HL-60/S4 treated with phorbol 12-myristate 13-acetate at 8.2 ng/mL for 4 days and 3 days (cell line): ENCODE data around the gene DPP9.

Experiments used
- in situ Hi-C: fragments of 300-500 bp; cut with MboI; formaldehyde crosslinking; loops from 2 replicates; pipeline ENCODE4 v1.15.0; 2022; ENCODE audit warnings: low sequenced_read_pairs

The DPP9 gene

DNA sequence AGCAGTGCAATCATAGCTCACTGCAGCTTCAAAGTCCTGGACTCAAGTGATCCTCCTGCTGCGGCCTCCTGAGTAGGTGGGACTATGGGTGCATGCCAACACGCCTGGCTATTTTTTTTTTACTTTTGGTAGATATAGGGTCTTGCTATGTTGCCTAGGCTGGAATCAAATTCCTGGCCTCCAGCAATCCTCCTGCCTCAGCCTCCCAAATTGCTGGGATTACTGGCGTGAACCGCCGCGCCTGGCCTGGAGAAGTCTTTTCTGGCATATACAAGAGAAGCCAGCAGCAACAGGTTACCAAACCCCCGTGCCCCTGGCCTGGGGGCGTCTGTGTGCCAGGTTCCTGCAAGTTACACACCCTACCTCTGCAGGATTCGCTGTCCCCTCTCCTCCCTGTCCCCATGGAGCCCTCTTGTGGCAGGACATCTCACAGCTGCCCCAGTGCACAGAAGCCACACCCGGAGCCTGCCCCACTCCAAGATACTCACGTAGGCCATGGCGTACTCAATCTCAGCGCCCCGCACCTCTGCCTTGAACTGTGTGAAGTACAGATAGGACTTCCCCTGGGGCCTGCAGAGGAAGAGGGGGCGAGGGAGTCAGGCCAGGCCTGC is 63.4 kb downstream of the DPP9 start:
- in situ Hi-C loops = no loop called here

DNA sequence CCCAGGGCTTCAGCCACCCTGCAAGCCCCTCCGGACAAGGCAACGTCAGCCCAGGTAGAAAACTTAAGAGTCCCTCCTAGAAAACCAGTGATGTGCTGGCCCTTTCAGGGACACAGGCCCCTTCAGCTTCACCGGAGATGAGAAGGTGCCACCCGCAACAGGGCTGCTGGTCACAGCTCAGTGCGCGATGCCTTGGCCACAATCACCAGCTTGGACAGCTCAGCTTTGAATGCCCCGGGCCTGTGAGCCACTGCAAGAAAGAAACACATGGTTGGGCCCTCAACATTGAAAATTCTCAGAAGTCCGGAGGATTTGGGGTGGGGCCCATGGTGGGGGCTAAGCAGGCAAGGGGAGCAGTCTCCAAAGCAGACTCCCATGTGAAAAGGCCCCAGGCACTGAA is 65.8 kb downstream of the DPP9 start:
- in situ Hi-C loops = no loop called here

DNA sequence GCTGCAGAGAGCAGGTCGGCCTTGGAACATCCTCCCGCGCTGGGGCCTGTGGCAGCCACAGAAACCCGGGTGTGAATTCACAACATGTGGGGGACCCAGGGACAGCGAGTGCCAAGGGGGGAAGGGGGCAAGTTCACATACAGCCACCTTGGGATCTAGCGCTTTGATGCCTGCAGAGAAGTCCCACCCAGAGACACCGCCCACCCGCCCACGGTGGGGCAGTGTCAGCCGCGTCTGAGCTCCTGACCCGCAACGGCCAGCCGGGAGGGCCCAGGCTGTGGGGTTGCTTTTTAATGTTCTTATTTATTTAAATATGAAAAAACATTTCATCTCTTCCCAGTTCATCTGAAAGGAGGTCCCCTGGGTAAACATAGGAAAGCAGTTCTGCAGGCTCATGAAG is 66.4 kb downstream of the DPP9 start:
- in situ Hi-C loops = no loop called here

DNA sequence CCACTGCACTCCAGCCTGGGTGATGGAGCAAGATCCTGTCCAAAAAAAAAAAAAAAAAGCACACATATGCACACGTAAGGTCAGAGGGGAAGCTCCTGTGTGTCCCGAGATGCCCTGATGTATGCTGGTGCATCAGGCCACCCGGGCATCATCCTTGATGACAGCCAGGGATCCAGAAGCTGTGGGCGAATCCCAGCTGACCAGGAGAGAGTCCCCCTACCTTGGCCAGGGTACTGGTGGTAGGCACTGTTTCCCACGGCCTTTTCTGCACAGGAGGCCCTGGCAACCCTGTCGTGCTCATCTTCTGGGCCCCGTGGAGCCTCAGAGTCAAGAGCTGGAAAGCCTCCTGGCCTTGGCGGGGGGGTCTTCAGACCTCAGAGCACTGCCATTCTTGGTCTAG is 67.5 kb downstream of the DPP9 start:
- in situ Hi-C loops = no loop called here

DNA sequence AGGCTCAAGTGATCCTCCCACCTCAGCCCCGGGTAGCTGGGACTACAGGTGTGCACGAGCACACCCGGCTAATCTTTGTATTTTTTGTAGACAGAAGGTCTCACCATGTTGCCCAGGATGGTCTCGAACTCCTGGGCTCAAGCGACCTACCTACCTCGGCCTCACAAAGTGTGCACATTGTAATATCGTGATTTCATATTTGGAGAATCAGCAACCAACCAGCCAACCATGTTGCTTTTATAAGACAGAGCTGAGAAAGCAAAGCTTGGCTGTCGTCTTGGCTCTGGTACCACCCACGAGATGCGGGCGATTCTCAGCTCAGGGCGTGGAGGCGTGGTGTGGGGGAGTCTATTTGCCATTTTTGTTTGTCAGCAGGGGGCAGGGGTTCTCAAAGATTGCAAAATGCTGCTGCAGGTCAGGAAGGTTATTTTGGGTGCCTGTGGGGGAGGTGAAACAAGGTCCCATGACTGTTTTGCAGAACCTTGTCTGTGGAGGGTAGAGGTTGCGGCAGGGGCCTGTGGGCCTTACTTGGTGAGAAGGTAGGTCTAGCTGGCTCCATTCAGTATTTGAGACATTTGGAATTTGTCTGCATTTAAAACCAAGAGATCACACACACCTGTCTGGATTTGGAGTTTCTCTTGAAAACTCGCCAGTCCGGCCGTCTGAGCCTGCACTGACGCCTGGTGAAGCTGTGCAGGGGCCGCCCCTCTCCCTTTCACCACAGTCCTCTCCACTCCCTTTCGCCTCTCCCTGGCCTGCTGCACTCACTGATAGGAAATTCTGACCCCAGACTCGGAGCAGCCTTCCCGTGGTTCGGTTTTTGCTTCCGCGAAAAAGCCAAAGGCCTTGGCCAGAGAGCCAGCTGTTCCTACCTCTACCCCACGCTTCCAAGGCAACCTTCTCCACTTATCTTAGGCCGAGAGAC is 68.9 kb downstream of the DPP9 start:
- in situ Hi-C loops = no loop called here

DNA sequence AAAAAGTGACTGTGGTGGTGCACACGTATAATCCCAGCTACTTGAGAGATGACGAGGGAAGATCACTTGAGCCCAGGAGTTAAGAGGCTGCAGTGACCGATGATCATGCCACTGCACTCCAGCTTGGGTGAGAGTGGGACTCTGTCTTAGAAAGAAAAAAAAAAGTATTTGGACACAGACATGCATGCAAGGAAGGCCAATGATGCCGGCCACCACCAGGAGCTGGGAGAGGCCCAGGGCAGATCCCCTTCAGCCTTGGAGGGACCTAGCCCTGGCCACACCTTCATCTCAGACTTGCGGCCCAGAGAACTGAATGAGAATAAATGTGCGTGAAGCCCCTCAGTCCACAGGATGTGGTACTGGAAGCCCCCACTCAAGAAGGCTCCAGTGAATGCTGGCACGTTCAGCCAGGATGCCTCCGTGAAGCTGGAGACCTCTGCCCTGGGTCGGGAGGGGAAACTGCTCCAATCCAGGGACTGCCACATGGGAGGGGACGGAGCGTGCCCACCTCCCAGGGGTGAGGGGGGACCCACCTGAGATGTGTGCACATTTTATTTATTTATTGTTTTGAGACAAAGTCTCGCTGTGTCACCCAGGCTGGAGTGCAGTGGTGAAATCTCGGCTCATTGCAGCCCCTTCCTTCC is 69.7 kb downstream of the DPP9 start:
- in situ Hi-C loops = no loop called here

DNA sequence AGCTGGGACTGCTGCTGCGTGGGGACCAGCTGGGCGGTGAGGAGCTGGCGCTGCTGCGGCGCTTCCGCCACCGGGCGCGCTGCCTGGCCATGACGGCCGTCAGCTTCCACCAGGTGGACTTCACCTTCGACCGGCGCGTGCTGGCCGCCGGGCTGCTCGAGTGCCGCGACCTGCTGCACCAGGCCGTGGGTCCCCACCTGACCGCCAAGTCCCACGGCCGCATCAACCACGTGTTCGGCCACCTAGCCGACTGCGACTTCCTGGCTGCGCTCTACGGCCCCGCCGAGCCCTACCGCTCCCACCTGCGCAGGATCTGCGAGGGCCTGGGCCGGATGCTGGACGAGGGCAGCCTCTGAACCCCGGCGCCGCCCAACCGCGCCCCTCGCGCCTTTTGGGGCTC is 71.6 kb downstream of the DPP9 start:
- in situ Hi-C loops = no loop called here

DNA sequence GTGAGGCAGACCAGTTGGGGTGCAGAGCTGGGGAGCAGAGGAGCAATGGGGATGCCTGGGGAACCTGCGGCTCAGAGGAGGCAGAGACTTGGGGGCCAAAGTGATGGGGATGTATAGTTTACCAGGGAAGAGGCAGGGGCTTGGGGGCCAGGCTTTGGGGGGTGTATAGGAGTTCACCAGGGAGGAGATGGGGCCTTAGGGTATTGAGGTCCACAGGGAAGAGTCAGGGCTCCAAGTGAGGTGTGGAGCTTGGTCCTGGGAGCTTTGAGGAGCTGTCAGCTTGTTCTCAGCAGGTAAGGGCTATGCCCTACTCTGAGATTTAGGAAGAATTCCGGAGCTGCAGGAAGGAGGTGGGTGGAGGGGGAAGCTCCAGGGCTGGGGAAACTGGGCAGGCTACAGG is 73.5 kb downstream of the DPP9 start:
- in situ Hi-C loops = no loop called here

DNA sequence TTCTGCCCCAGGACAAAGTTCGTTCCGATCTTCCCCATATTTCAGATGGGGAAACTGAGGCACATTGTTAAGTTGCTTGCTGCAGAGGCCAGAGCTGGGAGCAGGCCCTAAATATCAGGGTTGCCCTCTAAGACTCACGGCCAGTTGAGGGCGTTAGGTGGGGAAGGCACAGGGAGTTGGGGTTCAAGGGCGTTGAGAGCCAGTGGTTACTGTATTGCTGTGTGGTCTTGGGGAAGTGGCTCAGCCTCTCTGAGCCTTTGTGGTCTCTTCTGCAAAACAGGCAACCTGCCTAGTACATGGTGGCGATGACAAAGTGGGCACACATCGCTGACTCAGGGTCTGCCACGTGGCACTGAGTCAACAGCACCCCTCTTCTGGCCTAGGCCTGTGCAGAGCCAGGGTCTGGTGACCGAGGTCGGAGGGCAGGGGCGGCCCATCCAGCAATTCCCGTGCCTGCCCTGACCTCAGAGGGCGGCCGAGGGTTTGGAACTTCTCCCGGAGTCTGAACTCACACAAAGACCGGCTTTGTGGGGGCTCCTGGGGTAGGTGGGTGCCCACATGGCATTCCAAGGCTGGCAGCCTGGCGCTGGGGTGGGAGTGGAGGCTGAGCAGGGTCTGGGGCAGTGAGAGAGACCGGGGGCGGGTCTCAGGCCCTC is 74.1 kb downstream of the DPP9 start:
- in situ Hi-C loops = no loop called here

DNA sequence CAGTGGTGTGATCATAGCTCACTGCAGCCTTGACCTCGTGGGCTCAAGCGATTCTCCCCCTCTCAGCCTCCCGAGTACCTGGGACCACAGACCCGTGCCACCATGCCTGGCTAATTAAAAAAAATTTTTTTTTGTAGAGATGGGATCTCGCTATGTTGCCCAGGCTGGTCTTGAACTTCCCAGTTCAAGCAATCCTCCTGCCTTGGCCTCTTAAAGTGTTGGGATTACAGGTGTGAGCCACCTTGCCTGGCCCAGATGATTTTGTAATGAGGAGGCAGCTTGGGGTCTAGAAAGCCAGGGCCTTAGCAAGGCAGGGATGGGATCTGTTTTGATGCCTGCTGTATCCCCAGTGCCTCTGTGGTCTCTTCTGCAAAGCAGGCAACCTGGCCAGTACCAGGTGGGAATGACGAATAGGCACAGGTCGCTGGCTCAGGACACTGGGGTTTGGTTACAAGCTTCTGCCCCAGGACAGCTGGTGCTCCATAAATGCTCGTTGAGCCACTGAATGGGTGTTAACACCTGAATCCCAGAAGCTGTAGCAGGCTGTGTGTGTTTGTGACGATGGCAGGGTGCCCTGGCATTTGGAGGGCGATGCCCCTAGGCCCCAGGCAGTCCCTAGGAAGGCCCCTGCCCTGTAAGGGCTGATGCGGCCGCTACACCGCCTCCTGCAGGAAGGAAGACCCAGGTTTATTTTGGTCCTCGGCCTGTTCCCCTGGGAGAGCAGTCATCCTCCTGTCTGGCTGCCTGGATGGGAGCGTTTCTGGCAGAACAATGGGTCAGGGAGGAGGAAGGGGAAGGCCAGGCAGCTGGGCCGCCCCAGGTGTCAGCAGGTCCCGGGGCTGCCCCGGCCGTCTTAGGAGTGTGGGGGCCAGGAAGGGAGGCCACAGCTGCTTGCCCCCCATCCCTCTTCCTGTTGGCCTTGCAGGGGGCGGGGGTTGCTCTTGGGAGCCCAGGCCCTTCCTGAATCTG is 75.7 kb downstream of the DPP9 start:
- in situ Hi-C loops = no loop called here

DNA sequence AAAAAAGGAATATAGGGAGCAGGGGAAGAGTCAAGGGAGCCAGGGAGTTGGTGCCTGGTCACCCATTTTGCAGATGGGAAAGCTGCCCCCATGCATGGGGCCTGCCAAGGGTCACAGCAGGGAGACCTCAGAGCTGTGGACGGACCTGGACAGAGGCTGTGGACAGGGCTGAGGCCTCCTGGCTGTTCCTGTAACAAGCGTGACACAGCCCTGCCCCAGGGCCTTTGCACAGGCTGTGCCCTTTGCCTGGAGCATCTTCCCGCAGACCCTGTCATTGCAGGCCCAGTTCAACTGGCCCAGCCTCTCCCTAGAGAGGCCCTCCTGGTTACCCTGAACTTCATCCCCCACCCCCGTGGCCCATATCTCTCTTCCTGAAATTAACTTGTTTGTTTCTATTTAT is 77.9 kb downstream of the DPP9 start:
- in situ Hi-C loops = no loop called here

DNA sequence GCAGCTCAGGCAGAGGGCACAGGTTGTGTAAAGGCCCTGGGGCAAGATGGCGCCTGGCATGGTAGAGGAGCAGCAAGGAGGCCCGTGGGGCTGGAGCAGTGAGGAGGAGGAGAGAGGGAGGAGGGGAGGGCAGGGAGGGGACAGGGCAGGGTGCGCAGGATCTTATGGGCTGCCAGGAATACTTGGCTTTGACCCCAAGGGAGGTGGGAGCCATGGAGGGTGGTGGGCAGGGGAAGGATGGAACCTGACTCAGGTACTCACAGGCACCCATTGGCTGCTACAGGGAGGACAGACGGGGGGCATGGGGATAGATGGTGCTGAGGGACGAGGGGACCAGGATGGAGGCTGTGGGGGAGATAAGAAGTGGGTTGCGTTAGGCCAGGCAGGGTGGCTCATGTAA is 81.0 kb downstream of the DPP9 start:
- in situ Hi-C loops = no loop called here

DNA sequence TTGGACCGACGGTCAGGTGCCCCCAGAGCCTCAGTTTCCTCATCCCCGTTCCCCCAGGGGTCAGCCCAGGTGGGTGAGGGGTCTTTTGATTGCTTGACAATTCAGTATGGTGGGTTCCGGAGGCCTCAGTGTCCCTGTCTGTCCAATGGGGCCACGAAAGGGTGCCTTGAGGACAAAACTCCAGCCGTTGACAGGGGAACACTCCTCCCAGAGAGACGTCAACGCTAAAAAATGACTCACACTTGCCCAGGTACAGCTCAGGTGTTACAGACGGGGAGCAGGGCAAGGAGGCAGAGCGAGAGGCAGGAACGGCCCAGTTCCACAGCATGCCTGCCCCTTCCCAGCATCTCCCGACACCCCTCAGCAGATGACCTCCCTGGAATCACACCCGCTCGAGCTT is 82.5 kb downstream of the DPP9 start:
- in situ Hi-C loops = no loop called here

DNA sequence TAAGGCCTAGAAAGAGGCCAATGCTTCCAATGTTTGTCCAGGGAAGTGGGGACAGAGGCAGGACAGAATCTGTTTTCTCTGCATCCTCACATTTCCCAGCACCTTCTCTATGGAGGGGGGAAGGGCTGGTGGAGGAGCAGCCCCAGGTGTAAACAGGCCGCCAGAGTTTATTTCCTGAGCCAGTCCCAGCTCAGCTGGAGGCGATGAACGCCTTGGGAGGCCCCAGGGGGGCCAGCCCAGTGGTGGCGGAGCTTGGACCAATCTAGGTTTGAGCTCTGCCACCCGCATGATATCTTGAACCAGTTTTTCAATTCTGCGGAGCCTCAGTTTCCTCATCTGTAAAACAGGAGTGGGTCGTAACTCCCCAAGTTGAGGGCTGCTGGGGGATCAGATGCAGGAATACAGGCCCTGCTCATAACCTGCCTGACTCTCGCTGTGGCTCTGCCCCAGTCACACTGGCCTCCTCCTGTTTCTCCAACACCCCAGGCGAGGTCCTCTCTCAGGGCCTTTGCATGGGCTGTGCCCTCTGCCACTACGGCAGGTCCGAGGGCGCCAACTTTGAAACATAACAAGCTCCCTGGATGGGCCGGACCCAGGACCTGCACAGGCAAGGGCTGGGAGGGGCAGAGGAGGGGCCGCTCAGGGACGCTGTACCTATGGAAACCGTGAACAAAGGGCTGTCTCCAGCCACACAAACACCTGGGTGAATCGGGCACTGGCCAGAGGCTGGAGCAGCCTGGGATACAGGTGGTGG is 83.2 kb downstream of the DPP9 start:
- in situ Hi-C loops = no loop called here

DNA sequence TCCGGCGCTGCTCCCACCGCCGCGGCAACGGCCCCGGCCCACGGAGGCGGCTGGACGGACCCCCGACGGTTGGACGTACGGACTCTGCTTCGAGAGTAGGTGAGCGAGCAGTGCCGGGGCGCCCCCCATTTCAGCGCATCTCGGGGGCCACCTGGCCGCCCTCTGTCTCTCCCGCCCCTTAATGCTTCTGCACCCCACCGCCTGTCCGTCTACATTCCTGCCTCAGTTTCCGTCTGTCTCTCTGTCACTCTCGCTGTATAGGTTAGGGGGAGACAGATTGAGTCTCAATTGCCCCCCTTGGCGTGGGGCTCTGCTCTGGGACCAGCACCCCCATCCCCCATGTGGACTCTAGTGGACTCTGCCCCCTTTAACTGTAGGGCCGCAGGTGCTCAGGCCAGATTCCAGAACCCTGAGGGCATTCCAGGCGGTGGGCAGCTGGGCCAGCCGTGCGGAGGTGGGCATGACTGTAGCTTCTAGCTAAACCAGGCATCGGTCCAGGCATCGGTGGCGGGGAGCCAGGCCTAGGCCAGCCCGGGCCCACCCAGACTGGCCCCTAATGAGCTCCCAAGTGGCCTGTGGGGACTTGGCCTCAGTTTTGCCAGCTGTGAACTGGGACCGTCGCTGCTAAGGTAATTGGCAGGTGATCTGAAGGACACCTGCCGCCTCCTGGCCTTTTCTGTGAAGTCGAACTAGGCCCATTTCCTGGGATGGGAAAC is 84.0 kb downstream of the DPP9 start:
- in situ Hi-C loops = no loop called here

DNA sequence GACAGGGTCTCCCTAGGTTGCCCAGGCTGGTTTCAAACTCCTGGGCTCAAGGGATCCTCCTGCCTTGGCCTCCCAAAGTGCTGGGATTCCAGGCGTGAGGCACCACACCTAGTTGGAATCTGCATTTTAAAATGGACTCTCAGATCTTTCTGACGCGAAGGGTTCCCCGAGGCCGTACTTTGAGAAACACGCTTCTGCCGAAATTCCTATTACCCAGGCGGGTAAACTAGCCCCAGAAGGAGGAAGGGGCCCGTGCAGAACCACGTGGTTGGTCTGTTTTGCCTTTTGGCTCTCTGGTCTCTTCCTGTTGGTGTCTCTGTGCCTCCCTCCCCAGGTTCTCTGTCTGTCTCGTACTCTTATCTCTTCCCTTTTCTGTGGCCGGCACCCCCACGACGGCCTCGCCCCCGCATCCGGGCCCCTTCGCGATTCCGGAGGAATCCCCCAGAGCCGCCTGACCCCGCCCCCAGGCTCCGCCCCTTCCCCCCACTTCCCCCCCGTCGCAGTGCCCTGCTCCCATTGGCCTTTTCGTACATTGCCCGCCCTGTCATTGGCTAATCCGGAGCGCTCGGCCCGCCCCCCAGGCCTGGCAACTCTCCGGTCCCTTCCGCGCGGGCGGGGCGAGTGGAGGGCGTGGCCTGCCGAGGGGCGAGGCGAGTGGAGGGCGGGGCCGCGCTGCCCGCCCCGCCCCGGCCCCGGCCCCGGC is 84.7 kb downstream of the DPP9 start, which contains the start of gene TNFAIP8L1:
Gene TNFAIP8L1 (plus strand): TSS at position 689 of the 703 bp plus-strand sequence. CDS start 12,354 bp downstream, outside the sequence.
- in situ Hi-C loops = no loop called here

DNA sequence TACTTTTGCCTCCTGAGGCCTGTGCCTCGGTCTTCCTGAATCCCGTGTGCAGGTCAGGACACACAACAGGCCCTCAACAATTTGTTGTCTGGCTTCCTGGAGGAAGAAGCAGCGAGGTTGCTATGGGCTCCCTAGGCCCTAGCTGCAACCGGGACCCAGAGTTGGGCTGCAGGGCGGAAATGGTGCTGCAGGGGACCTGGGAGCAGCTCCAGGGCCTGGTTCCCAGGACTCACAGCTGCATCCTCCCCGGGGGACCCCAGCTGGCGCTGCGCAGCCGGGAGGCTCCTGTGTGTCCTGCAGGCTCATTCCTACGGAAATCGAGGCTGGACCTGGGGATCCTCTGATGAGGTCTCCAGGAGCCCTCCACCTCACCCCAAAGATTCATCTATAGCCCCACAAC is 85.3 kb downstream of the DPP9 start:
- in situ Hi-C loops = no loop called here

DNA sequence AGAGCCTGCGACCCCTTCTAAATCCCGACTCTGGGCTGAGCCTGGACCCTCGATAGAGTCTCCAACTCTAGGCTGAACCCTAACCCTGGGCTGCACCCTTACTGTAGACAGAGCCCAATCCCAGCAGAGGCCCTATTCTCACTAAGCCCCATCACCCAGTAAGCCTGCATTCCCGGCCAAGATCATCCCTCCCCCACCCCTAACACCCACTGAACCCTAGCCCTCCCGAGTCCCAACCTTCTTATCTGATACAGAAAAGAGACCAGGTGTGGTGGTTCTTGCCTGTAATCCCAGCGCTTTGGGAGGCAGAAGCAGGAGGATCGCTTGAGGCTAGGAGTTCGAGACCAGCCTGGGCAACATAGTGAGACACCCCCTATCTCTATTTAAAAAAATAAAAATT is 86.9 kb downstream of the DPP9 start:
- in situ Hi-C loops = no loop called here
